ENCODE results near the gene ISM1. TPM values are rescaled to one million over a fixed set of nuclear protein-coding genes. Genes with fewer than 3 reads are reported as not detected.
"Not testable (repeated sequence)": the region's sequence is repeated elsewhere in the genome, so short reads cannot be mapped to it uniquely, and the experiment has no call there.

ISM1 gene
- total RNA-seq, 2 donors from 2014 or later: 0.45 to 2.2 TPM

- H3K36me3 ChIP-seq: no peaks in the 10 kb centered on the region
- TF ChIP-seq POLR2AphosphoS5 (IDR thresholded peaks at IDR 0.05) (no peak), POLR2A (IDR thresholded peaks at IDR 0.05) (no peak), CTCF (IDR thresholded peaks at IDR 0.05) (no peak)
- no peak for DNase-seq (ENCODE audit: low spot score)
- H3K27me3 ChIP-seq (replicated peaks; ENCODE audit: insufficient read depth): no peaks in the 10 kb centered on the region
- H3K27ac ChIP-seq: no peak overlapping the region
- WGBS: 92% methylated on average over 2 of the region's 2 CpGs
- H3K9me3 ChIP-seq: no peaks in the 10 kb centered on the region
- H3K4me3 ChIP-seq: no peak overlapping the region
- intact Hi-C loops (cut with DNase I): no loop called here
- no peaks in the 10 kb centered on the region for H3K4me1 ChIP-seq (replicated peaks)
These were observed 7.7 kb downstream of the ISM1 start for GRCh38 chr20:13228771-13229170.

GRCh38 chr20:13229538-13229937, 8.5 kb downstream of the ISM1 start:
- Histone ChIP-seq H3K4me3 (no peak overlapping the region), H3K4me1 (replicated peaks) (no peaks in the 10 kb centered on the region), H3K27ac (no peak overlapping the region), H3K36me3 (no peaks in the 10 kb centered on the region), H3K27me3 (replicated peaks; ENCODE audit: insufficient read depth) (no peaks in the 10 kb centered on the region), H3K9me3 (no peaks in the 10 kb centered on the region)
- TF ChIP-seq POLR2A (IDR thresholded peaks at IDR 0.05): no peak
- TF ChIP-seq CTCF (IDR thresholded peaks at IDR 0.05): no peak
- DNase-seq (ENCODE audit: low spot score): no peak
- intact Hi-C loops (cut with DNase I): no loop called here

- Histone ChIP-seq H3K27ac (no peak overlapping the region), H3K4me3 (no peak overlapping the region), H3K36me3 (no peaks in the 10 kb centered on the region), H3K9me3 (no peaks in the 10 kb centered on the region), H3K27me3 (replicated peaks; ENCODE audit: insufficient read depth) (no peaks in the 10 kb centered on the region), H3K4me1 (replicated peaks) (no peaks in the 10 kb centered on the region)
- intact Hi-C loops (cut with DNase I): no loop called here
- WGBS: 77% methylated on average over 7 of the region's 7 CpGs
- DNase-seq (ENCODE audit: low spot score): no peak
- TF ChIP-seq POLR2A (IDR thresholded peaks at IDR 0.05) (no peak), CTCF (IDR thresholded peaks at IDR 0.05) (no peak), POLR2AphosphoS5 (IDR thresholded peaks at IDR 0.05) (no peak)
These were observed 10.1 kb downstream of the ISM1 start for GRCh38 chr20:13231031-13231752.

GRCh38 chr20:13232999-13233398, 11.9 kb downstream of the ISM1 start:
- WGBS: 89% methylated on average over 10 of the region's 10 CpGs
- intact Hi-C loops (cut with DNase I): no loop called here
- DNase-seq (ENCODE audit: low spot score): no peak
- H3K9me3 ChIP-seq: no peaks in the 10 kb centered on the region
- H3K27ac ChIP-seq: no peak overlapping the region
- TF ChIP-seq POLR2A (IDR thresholded peaks at IDR 0.05) (no peak), POLR2AphosphoS5 (IDR thresholded peaks at IDR 0.05) (no peak), CTCF (IDR thresholded peaks at IDR 0.05) (no peak)
- no peaks in the 10 kb centered on the region for H3K27me3 ChIP-seq (replicated peaks; ENCODE audit: insufficient read depth)
- no peaks in the 10 kb centered on the region for H3K36me3 ChIP-seq
- H3K4me1 ChIP-seq (replicated peaks): no peaks in the 10 kb centered on the region
- no peak overlapping the region for H3K4me3 ChIP-seq

GRCh38 chr20:13234961-13235360, 13.9 kb downstream of the ISM1 start:
- Histone ChIP-seq H3K27me3 (replicated peaks; ENCODE audit: insufficient read depth) (no peaks in the 10 kb centered on the region), H3K36me3 (no peaks in the 10 kb centered on the region), H3K9me3 (no peaks in the 10 kb centered on the region), H3K4me1 (replicated peaks) (no peaks in the 10 kb centered on the region), H3K4me3 (no peak overlapping the region), H3K27ac (no peak overlapping the region)
- 76% methylated on average over 1 of the region's 1 CpG for WGBS
- TF ChIP-seq POLR2A (IDR thresholded peaks at IDR 0.05) (no peak), CTCF (IDR thresholded peaks at IDR 0.05) (no peak), POLR2AphosphoS5 (IDR thresholded peaks at IDR 0.05) (no peak)
- DNase-seq (ENCODE audit: low spot score): no peak
- intact Hi-C loops (cut with DNase I): no loop called here

GRCh38 chr20:13236360-13236759, 15.3 kb downstream of the ISM1 start:
- H3K27me3 ChIP-seq (replicated peaks; ENCODE audit: insufficient read depth); H3K36me3 ChIP-seq; intact Hi-C loops (cut with DNase I); DNase-seq (ENCODE audit: low spot score); H3K4me1 ChIP-seq (replicated peaks); H3K9me3 ChIP-seq; H3K4me3 ChIP-seq; H3K27ac ChIP-seq: not testable (repeated sequence)
- 79% methylated on average over 2 of the region's 2 CpGs for WGBS

Measured in prostate gland (tissue), 2 donors.